Measurements from ENCODE around the gene LIN9. TPM values are rescaled to one million over a fixed set of nuclear protein-coding genes. Genes with fewer than 3 reads are reported as not detected.

Gene LIN9
- total and polyA plus RNA-seq, 12 donors = 0.97 to 5.7 (median 2.1) TPM

DNA sequence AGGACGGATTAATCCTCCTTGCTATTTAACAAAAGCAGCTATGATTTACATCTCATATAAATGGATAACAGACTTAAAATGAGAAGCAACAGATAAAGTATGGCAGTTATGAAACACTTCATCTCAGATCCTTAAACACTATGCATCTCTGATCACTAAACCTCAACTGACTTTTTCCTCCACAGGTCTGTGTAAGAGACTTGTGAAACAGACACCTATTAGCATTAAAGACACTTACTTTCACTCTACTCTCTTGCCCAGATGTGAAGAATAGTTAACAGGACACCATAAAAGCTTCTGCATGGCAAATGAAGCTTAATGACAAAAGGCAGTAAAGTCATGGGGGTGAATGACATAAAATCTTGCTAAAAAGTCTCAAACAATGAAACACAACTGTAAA, 6.2 kb downstream of the LIN9 start:
- Histone ChIP-seq H3K27me3 (no peaks in the 10 kb centered on the region), H3K36me3 (replicated peaks in 1 of 2) (no peaks in the 10 kb centered on the region), H3K27ac (no peak overlapping the region), H3K4me3 (no peak overlapping the region), H3K9me3 (replicated peaks in 1 of 3) (no peaks in the 10 kb centered on the region), H3K4me1 (replicated peaks in 1 of 2) (no peaks in the 10 kb centered on the region)
- no peak for TF ChIP-seq POLR2A (IDR thresholded peaks at IDR 0.05)
- TF ChIP-seq, protein P1, sequence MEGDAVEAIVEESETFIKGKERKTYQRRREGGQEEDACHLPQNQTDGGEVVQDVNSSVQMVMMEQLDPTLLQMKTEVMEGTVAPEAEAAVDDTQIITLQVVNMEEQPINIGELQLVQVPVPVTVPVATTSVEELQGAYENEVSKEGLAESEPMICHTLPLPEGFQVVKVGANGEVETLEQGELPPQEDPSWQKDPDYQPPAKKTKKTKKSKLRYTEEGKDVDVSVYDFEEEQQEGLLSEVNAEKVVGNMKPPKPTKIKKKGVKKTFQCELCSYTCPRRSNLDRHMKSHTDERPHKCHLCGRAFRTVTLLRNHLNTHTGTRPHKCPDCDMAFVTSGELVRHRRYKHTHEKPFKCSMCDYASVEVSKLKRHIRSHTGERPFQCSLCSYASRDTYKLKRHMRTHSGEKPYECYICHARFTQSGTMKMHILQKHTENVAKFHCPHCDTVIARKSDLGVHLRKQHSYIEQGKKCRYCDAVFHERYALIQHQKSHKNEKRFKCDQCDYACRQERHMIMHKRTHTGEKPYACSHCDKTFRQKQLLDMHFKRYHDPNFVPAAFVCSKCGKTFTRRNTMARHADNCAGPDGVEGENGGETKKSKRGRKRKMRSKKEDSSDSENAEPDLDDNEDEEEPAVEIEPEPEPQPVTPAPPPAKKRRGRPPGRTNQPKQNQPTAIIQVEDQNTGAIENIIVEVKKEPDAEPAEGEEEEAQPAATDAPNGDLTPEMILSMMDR (IDR thresholded peaks at IDR 0.05) = no peak
- no peak for DNase-seq
- intact Hi-C loops (cut with DNase I) = no loop called here
- 93 to 98% (median 95%) methylated on average over 1 of the region's 1 CpG for WGBS, 4 donors

DNA sequence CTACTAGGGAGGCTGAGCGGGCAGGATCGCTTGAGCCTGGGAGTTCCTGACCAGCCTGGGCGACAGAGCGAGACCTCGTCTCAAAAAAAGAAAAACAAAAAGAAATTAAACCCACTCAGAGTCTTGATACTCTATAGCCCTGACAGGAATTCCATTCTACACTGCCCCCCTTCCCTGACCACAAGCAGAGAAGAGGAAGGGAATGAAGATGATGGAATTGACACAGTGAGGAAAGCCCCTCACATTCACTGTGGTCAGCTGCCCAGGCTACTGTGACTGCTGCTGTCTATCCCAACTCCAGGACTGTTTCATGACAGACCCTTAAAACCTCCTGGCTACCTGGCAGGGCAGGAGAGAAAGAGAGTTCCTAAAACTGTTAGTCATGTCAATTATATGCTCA, 12.1 kb downstream of the LIN9 start:
- Histone ChIP-seq H3K9me3 (replicated peaks in 1 of 3) (no peaks in the 10 kb centered on the region), H3K4me1 (replicated peaks in 1 of 2) (no peaks in the 10 kb centered on the region), H3K27ac (no peak overlapping the region), H3K4me3 (no peak overlapping the region), H3K27me3 (no peaks in the 10 kb centered on the region), H3K36me3 (replicated peaks in 1 of 2) (no peaks in the 10 kb centered on the region)
- intact Hi-C loops (cut with DNase I) = no loop called here
- no peak for DNase-seq
- 95 to 99% (median 98%) methylated on average over 5 of the region's 5 CpGs for WGBS, 4 donors
- TF ChIP-seq POLR2A (IDR thresholded peaks at IDR 0.05) = no peak
- TF ChIP-seq, protein P1 (IDR thresholded peaks at IDR 0.05) = no peak

DNA sequence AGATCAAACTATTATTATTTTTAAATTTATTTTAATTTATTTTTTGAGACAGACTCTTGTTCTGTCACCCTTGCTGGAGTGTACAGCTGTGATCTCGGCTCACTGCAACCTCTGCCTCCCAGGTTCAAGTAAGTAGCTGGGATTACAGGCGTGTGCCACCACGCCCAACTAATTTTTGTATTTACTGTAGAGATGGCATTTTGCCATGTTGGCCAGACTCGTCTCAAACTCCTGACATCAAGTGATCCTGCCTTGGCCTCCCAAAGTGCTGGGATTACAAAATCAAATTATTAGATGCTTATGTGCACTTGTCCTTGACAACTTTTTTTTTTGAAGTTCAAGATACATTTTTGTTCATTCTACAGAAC, 15.4 kb downstream of the LIN9 start:
- no peak for DNase-seq
- no peaks in the 10 kb centered on the region for H3K27me3 ChIP-seq
- no peak overlapping the region for H3K27ac ChIP-seq
- no peaks in the 10 kb centered on the region for H3K4me1 ChIP-seq (replicated peaks in 1 of 2)
- no peak overlapping the region for H3K4me3 ChIP-seq
- H3K9me3 ChIP-seq (replicated peaks in 1 of 3) = no peaks in the 10 kb centered on the region
- 81 to 88% (median 84%) methylated on average over 4 of the region's 4 CpGs for WGBS, 4 donors
- no peak for TF ChIP-seq POLR2A (IDR thresholded peaks at IDR 0.05)
- TF ChIP-seq, protein P1 (IDR thresholded peaks at IDR 0.05) = no peak
- no peaks in the 10 kb centered on the region for H3K36me3 ChIP-seq (replicated peaks in 1 of 2)
- intact Hi-C loops (cut with DNase I) = no loop called here

DNA sequence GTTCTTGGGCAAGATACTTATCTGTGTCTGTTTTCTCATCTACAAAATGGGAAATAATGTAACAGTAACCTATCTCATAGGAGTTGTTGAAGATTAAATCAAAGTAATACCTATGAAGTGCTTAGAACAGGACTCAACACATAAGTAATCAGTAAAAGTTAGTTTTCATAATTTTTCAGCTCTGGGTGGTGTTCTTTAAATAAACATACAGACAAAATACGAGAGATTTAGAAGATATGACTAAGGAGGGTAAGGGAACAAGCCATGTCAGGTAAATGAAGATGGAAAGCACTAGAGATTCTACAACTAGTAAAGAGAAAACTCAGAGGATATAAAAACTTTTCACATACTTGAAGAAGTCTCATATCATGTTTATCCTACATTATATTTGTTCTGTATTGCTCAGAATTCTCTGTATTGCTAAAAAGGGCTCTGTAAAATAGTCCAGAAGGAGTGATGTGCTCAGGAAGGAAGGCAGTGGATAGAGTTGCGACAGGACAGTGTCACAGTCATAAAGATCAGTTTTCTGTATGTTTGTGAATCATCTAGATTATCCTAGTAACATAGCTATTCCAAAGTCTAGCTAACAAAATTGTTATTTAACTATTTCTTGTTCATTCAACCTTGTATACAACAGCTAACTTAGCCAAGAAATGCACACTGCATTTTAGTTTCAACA, 16.0 kb downstream of the LIN9 start:
- intact Hi-C loops (cut with DNase I) = no loop called here
- TF ChIP-seq, protein P1 (IDR thresholded peaks at IDR 0.05) = no peak
- no peak for TF ChIP-seq POLR2A (IDR thresholded peaks at IDR 0.05)
- Histone ChIP-seq H3K9me3 (replicated peaks in 1 of 3) (no peaks in the 10 kb centered on the region), H3K36me3 (replicated peaks in 1 of 2) (no peaks in the 10 kb centered on the region), H3K27me3 (no peaks in the 10 kb centered on the region), H3K4me1 (replicated peaks in 1 of 2) (no peaks in the 10 kb centered on the region), H3K4me3 (no peak overlapping the region), H3K27ac (no peak overlapping the region)
- no peak for DNase-seq
- WGBS, 4 donors = 88 to 96% (median 93%) methylated on average over 2 of the region's 2 CpGs
